Chondrocyte (in vitro differentiated cells): Measurements from ENCODE around the gene INPP4A. TPM values are rescaled to one million over a fixed set of nuclear protein-coding genes. Genes with fewer than 3 reads are reported as not detected.

ENCODE experiments used
- DNase-seq: peaks from one replicate; pipeline ENCODE4 v3.0.0; 2021; ENCODE audit warnings: mixed read lengths, low spot score
- H3K27ac Mint-ChIP-seq: one replicate; pipeline ENCODE4 v1.8.0; 2021; ENCODE audit warnings: mild to moderate bottlenecking, moderate library complexity, mixed read lengths; ENCODE audit not compliant: unreplicated experiment
- H3K27me3 Mint-ChIP-seq: 2 replicates; pipeline ENCODE4 v1.8.0; 2021; ENCODE audit warnings: low read depth, mixed read lengths
- H3K36me3 Mint-ChIP-seq: 2 replicates; pipeline ENCODE4 v1.8.0; 2021; ENCODE audit warnings: low read depth, mixed read lengths
- H3K4me1 Mint-ChIP-seq: 2 replicates; pipeline ENCODE4 v1.8.0; 2021; ENCODE audit warnings: low read depth, mild to moderate bottlenecking, mixed read lengths
- H3K4me3 Mint-ChIP-seq: one replicate; pipeline ENCODE4 v1.8.0; 2021; ENCODE audit warnings: mild to moderate bottlenecking, moderate library complexity, mixed read lengths; ENCODE audit not compliant: unreplicated experiment
- H3K9me3 Mint-ChIP-seq: 2 replicates; pipeline ENCODE4 v1.8.0; 2021; ENCODE audit warnings: low read depth, mixed read lengths
- CTCF ChIP-seq: fragments of 200-600 bp; sonication (generic); IDR thresholded peaks from 2 replicates; pipeline ENCODE4 v1.5.0; 2021; ENCODE audit warnings: antibody characterized with exemption, mild to moderate bottlenecking, moderate library complexity
- long read RNA-seq: library from polyadenylated mRNA; stranded (forward); transcript quantifications from one replicate; pipeline ENCODE4 v2.0.0, GENCODE V29; 2021
- total RNA-seq: library from RNA; stranded (reverse); gene quantifications from 3 replicates; pipeline ENCODE4 v1.2.1, GENCODE V29; 2021

Gene INPP4A
- total RNA-seq, result 25.9 to 33.3 TPM (median 26.1 TPM) in 3 replicates
- long read RNA-seq, transcript INPP4A-205 (25 exons, 3,365 nt), result major isoform, 14 of 46 reads
- long read RNA-seq, partial matches to known transcripts, result 5 of 46 reads
- long read RNA-seq, other reads (novel, unspliced or antisense), result 27 of 46 reads

GRCh38 chr2:98444436-98445176 lies at the start of gene INPP4A:
Gene INPP4A (plus strand): TSS chr2:98444858. CDS start chr2:98520049, 75,191 bp downstream.
- Mint-ChIP-seq H3K4me1 (peaks cover 22% of the 10 kb centered on the region), H3K9me3 (peaks cover 3% of the 10 kb centered on the region)

GRCh38 chr2:98395977-98396376 lies 48.7 kb upstream of the INPP4A start:
- no peak overlapping the region for H3K27ac Mint-ChIP-seq
- H3K4me3 Mint-ChIP-seq, result no peak overlapping the region
- H3K36me3 Mint-ChIP-seq, result no peaks in the 10 kb centered on the region

More at GRCh38 chr2:98444436-98445176, at the start of gene INPP4A:
- H3K4me3 Mint-ChIP-seq, result peak within 1 kb of the TSS; percentile 90
- no peaks in the 10 kb centered on the region for H3K36me3 Mint-ChIP-seq
- peak within 1 kb of the TSS; percentile 86 for H3K27ac Mint-ChIP-seq
- peak; percentile 43 for TF ChIP-seq CTCF
- no peak for DNase-seq
- H3K27me3 Mint-ChIP-seq, result peaks cover 5% of the 10 kb centered on the region

GRCh38 chr2:98396745-98397355 lies 47.8 kb upstream of the INPP4A start:
- Mint-ChIP-seq H3K36me3 (no peaks in the 10 kb centered on the region), H3K9me3 (no peaks in the 10 kb centered on the region), H3K27ac (no peak overlapping the region), H3K27me3 (peaks cover 48% of the 10 kb centered on the region), H3K4me1 (no peaks in the 10 kb centered on the region), H3K4me3 (no peak overlapping the region)
- no peak for DNase-seq
- no peak for TF ChIP-seq CTCF

More at GRCh38 chr2:98395977-98396376, 48.7 kb upstream of the INPP4A start:
- DNase-seq, result no peak
- H3K4me1 Mint-ChIP-seq, result no peaks in the 10 kb centered on the region
- peaks cover 41% of the 10 kb centered on the region for H3K27me3 Mint-ChIP-seq
- no peak for TF ChIP-seq CTCF
- H3K9me3 Mint-ChIP-seq, result no peaks in the 10 kb centered on the region

GRCh38 chr2:98399140-98399539 lies 45.5 kb upstream of the INPP4A start:
- H3K4me3 Mint-ChIP-seq, result no peak overlapping the region
- no peak for DNase-seq
- H3K27ac Mint-ChIP-seq, result no peak overlapping the region
- peaks cover 64% of the 10 kb centered on the region for H3K27me3 Mint-ChIP-seq
- no peaks in the 10 kb centered on the region for H3K9me3 Mint-ChIP-seq
- no peaks in the 10 kb centered on the region for H3K4me1 Mint-ChIP-seq
- H3K36me3 Mint-ChIP-seq, result no peaks in the 10 kb centered on the region
- no peak for TF ChIP-seq CTCF

- Mint-ChIP-seq H3K4me1 (no peaks in the 10 kb centered on the region), H3K36me3 (no peaks in the 10 kb centered on the region), H3K4me3 (no peak overlapping the region), H3K27ac (no peak overlapping the region), H3K9me3 (no peaks in the 10 kb centered on the region), H3K27me3 (peaks cover 47% of the 10 kb centered on the region)
- TF ChIP-seq CTCF, result no peak
- DNase-seq, result no peak
These were observed 40.8 kb upstream of the INPP4A start for GRCh38 chr2:98403878-98404277.
